Occipital lobe (tissue), 2 donors: ENCODE data around the gene TOB1. TPM values are rescaled to one million over a fixed set of nuclear protein-coding genes. Genes with fewer than 3 reads are reported as not detected.
"Not testable (repeated sequence)": the region's sequence is repeated elsewhere in the genome, so short reads cannot be mapped to it uniquely, and the experiment has no call there.

Experiments
- DNase-seq: peaks from one replicate; lab custom pipeline; 2025; lab: John Stamatoyannopoulos, UW
- total RNA-seq: library from RNA; depleted of rRNA; stranded (reverse); fragments of >200 nt; gene quantifications from one replicate; pipeline ENCODE4 v1.2.3, GENCODE V29; 2014

The TOB1 gene
- total RNA-seq, 1 donor from 2014 or later, result 15.0 TPM

- no peak for DNase-seq
These were observed 32.3 kb upstream of the TOB1 start for GRCh38 chr17:50898369-50899004.

GRCh38 chr17:50894513-50894912, 28.4 kb upstream of the TOB1 start:
- not testable (repeated sequence) for DNase-seq

DNA sequence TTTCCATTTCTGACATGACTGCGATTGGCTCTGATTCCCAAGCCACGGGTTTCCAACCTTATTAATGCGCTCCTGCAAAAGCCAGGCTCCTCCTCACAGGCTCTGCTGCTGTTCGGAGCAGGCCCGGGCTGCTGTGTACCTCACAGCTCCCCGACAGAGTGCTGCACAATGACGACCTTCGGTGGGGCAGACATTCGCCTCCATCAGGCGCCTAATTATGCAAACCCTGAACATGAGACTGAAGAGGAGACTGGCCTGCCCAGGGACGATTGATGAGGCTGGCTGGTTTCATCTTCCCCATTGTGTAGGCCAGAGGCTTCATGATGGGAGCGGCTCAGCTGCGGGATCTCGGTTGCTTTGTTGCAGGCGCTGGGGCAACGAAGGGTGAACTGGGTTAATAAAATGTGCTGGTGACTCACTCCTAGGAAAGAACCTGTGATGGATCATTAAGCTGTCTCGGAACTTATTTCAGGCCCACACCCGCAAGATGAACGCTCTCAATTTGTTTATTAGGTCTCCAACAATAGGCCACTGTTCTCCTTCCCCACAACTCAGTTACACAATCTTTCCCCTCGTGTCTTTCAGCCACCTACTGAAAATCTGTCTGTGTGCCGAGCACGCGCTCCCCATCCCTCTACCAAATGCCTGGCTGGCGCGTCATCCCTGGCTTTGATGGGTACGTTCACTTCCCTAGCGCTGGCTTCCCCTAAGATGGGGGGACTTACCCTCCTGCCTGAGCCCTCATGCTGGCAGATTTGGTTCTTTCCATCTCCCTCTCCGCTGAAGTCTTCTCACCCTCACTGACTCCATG, 27.2 kb upstream of the TOB1 start:
- DNase-seq, result peak; percentile 21

DNA sequence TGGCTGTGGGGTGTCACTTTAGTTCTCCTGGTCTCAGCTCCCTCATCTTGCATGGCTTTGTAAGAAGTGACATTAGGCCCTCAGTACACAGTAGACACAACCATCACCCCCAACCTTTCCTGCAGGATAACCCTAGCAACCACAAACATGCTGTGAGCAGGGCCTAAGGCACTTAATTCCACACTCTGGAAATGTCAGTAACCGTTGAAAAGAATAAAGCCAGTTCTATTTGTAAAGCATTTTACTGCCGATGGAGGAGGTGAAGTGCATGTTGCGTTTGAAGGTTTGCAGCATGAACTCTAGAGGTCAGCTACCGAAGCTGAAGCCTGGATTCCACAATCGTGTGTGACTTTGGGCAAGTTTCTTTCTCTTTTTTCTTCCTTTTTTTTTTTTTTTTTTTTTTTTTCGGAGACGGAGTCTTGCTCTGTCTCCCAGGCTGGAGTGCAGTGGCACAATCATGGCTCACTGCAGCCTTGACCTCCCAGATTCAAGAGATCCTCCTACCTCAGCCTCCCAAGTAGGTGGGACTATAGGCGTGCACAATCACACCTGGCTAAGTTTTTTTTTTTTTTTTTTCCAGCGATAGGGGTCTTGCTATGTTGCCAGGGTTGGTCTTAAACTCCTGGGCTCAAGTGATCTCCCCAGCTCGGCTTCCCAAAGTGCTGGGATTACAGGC, 26.1 kb upstream of the TOB1 start:
- DNase-seq, result no peak

DNA sequence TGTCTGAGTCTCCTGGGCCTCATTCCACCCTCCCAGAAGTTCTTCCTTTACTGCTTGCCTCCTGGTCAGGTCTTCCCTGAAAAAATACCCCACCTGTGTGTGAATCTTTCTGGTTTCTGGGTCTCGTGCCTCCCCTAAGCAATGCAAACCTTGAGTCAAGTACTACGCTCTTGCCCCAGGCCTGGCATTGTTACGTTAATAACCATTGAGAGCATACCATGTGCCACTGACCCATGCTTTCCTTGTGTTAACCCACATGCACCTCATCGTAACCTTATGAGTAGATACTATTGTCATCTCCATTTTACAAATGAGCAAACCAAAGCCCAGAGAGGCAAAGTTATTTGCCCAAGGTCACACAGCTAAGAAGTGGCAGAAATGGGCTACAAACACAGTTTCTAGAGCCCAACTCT, 25.4 kb upstream of the TOB1 start:
- DNase-seq, result no peak

DNA sequence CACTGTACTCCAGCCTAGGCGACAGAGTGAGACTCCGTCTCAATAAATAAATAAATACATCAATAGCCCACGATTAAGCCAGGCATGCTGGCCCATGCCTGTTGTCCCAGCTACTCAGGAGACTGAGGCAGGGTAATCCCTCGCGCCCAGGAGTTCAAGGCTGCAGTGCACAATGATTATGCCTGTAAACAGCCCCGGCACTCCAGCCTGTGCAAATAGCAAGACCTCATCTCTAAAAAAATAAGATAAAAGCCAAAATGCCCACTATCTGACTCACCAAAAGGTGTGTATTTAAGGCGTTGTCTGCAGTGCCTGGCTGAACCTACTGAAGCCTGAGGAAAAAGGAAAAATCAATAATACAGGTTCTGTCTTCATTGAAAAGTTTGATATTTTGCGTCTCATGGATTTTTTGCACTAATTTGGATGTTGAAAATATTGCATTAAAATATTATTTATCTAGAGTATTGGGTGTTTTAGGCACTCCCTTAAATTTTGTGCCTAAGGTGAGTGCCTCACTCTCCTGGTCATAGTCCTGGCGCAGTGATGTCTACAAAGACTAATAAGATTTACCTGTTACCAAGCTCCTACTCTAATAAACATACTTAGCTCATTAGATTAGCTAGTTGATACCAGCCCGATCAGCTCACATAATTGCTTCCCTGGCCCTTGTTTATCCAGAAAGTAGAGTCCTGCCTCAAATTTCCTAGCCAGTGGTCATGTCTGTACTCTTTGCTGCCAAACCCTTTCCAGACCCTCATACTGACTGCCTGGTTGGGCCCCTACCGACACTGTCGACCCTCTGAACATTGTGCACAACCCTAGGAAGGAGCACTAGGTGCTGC, 24.7 kb upstream of the TOB1 start:
- no peak for DNase-seq

DNA sequence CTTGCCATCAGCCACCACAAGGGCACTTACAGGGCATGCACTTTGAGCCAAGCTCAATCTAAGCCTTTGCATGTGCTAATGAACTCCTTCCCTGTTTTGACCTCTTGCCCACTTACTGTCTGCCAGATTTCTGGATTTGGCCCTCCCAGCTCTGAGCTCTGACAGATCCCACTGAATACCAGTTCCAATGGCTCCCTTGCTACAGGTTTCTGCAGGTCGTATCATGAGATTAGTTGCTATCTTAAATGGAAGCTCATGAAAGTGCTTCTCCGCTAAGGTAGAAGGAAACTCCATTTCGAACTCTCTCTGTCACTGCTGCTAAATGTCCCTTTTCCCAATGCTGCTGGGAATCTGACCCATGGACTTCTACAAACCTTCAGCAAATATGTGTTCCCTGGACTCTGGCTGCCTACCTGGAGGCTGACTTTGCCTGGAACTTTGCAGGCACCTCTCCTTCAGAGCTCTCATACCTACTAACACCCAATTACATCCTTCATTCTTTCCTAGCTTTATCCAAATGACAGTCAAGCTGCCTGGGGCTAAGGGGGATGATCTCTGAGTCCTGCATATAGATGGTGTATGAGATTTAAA, 23.5 kb upstream of the TOB1 start:
- no peak for DNase-seq

- DNase-seq, result no peak
These were observed 21.6 kb upstream of the TOB1 start for GRCh38 chr17:50887705-50888245.

GRCh38 chr17:50884439-50885311, 18.5 kb upstream of the TOB1 start:
- no peak for DNase-seq

DNA sequence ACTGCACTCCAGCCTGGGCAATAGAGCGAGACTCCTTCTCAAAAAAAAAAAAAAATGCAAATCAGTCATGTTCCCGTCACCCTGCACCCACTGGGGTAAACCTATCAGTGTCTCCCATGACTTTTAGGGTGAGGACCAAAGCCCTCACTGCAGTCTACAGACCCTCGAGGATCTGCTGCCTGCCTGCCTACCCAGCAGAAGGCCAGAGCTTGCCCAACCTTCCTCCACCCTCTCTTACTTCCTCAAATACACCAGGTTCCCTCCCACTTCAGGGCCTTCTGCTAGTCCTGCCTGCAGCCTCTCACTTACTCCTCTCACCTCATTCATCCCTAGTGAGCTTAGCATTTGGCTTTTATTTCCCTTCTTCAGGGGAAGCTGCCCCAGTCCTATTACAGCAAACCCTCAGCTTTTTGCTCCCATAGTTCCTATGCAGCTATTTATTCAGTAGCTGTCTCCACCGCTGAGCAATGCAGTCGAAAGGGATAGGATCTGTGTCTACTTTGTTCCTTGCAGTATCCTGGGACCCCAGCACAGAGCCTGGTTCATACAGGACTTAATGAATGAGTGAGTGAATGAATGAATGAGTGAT, 17.8 kb upstream of the TOB1 start:
- no peak for DNase-seq

GRCh38 chr17:50882851-50883250, 16.7 kb upstream of the TOB1 start:
- DNase-seq, result no peak

GRCh38 chr17:50881182-50881581, 15.0 kb upstream of the TOB1 start:
- DNase-seq, result no peak

DNA sequence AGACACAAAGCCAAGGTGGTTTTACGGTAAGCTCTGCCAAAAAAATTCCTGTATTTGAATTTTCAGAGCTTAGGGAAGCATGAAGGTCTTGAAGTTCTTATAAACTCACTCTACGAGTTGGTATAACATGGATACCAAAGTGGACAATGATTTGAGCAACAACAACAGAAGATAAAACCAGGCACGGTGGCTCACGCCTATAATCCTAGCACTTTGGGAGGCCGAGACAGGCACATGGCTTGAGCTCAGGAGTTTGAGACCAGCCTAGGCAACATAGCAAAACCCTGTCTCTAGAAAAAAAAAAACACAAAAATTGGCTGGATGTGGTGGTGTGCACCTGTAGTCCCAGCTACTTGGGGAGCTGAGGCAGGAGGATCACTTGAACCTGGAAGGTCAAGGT, 12.9 kb upstream of the TOB1 start:
- no peak for DNase-seq

DNA sequence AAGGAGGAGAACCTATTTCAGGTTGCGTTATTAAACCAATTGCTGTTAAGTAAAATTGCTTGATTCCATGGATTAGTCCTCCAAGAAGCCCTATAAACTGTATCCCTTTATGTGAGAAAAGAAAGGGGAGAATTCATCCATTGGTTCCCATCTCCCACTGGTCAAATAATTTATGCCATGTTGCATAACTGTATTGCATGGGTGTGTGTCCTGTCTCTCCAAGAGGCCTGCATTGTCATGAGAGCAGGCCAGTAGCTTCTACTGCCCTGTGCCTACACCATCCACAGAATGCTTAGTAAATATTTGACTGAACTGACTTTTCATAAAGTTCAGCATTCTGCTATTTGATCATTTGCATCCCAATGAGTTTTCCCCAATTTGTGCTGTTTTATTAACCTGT, 11.7 kb upstream of the TOB1 start:
- no peak for DNase-seq

DNA sequence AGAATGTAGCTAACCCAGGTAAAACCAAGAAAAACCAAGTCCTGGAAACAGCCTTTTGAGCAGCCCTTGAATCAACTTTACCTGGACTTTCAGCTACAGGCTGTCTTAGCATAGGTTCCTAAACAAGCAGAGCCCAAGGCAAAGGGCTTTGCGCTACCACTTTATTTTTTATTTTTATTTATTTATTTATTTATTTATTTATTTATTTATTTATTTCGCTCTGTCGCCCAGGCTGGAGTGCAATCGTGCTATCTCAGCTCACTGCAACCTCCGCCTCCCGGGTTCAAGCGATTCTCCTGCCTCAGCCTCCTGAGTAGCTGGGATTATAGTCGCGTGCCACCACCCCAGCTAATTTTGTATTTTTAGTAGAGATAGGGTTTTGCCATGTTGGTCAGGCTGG, 10.9 kb upstream of the TOB1 start:
- not testable (repeated sequence) for DNase-seq

DNA sequence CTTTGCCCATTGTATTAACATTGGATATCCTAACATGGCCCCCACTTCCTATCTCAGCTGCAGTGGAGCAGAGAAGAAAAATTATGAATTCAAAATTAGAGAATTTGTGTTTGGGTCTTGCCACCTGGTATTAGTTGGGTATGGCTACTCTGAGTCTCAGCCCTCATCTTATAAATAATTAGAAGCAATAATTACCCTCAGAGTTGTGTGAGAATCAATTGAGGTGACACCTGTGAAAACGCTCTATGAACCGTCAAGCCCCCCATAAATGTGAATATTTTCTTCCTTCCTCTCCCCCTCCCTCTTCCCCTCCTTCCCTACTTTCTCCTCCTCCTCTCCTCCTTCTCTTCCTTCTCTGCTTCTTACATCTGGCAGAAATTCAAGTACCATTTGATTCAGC, 8.9 kb upstream of the TOB1 start:
- DNase-seq, result no peak

GRCh38 chr17:50872710-50873424, 6.7 kb upstream of the TOB1 start:
- no peak for DNase-seq

DNA sequence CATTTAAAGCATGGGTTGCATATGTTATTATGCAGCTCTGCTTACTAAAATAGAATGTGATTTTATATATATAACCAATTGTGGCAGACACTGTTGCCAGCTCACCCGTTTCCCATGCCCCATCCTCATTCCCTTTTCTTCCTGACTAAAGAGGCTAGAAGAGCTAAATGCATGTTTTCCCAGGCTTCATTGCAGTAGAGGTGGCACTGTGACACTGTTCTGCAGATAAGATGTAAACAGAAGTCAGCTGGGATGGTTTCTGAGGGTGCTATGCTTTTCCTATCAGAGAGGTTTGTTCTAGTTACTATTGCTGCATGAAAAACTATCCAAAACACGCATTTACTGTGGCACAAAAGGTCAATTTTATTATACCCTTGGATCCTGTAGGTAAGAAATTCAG, 5.7 kb upstream of the TOB1 start:
- DNase-seq, result peak; percentile 15

DNA sequence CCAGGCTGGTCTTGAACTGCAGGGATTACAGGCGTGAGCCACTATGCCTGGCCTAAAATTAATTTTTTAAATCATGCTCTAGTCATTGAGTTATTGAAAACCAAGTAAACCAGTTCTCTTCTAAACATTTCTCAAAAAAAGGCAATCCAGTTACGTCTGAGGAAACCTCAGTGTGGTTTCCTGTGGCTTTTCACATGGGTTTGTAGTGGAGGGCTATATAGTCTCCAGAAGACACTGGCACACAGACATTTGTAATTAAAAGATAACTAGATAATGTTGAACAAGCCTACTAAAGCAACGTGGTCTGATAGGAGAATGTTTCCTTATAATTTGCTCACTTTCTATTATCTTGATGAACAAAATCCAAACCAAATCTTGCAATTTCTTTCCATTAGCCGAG, 5.2 kb upstream of the TOB1 start:
- DNase-seq, result no peak
